Fibroblast of skin of left quadriceps (primary cell): ENCODE data around the gene SFXN3.

Source experiments
- DNase-seq, 2 experiments: peaks; one replicate each; pipeline ENCODE4 v3.0.0-alpha.2; 2013; ENCODE audit warnings: low read depth in 2 of 2

The SFXN3 gene

GRCh38 chr10:101072923-101073322 is 41.9 kb downstream of the SFXN3 start:
- no peak for DNase-seq

- no peak for DNase-seq
These were observed 42.6 kb downstream of the SFXN3 start for GRCh38 chr10:101073631-101074030.

- DNase-seq: no peak
These were observed 44.7 kb downstream of the SFXN3 start for GRCh38 chr10:101075775-101076174.

- no peak for DNase-seq
These were observed 45.6 kb downstream of the SFXN3 start for GRCh38 chr10:101076630-101077029.

GRCh38 chr10:101079874-101080273 is 48.8 kb downstream of the SFXN3 start:
- no peak for DNase-seq

- DNase-seq: no peak
These were observed 50.2 kb downstream of the SFXN3 start for GRCh38 chr10:101080933-101081931.

GRCh38 chr10:101085846-101086245 is 54.8 kb downstream of the SFXN3 start:
- DNase-seq: no peak

GRCh38 chr10:101087376-101087775 is 56.3 kb downstream of the SFXN3 start:
- no peak for DNase-seq

GRCh38 chr10:101087965-101088364 is 56.9 kb downstream of the SFXN3 start:
- no peak for DNase-seq

- no peak for DNase-seq
These were observed 58.7 kb downstream of the SFXN3 start for GRCh38 chr10:101089520-101090299.

- DNase-seq: no peak
These were observed 59.6 kb downstream of the SFXN3 start for GRCh38 chr10:101090597-101090996.
